Fibroblast of lung (primary cell): ENCODE data around the gene COX17. TPM values are rescaled to one million over a fixed set of nuclear protein-coding genes. Genes with fewer than 3 reads are reported as not detected.
A peak's percentile ranks its signal among the peaks of the same experiment; 100 is the strongest.

Experiments used
- DNase-seq, 2 donors: peaks; one replicate each; pipeline versions ENCODE4 v3.0.0 to v3.0.0-alpha.2; 2010; ENCODE audit warnings: low read depth in 2 of 2
- H2AFZ ChIP-seq: 2 replicates; pipeline ENCODE4 v1.5.1; 2012; ENCODE audit warnings: low read length, control low read depth, inconsistent platforms
- H3K27ac ChIP-seq: 2 replicates; pipeline ENCODE4 v1.5.1; 2011; ENCODE audit warnings: low read length, control low read depth; ENCODE audit not compliant: insufficient read depth
- H3K27me3 ChIP-seq: 2 replicates; pipeline ENCODE4 v1.5.1; 2011; ENCODE audit warnings: mild to moderate bottlenecking, low read length; ENCODE audit not compliant: control insufficient read depth, insufficient read depth
- H3K36me3 ChIP-seq: 2 replicates; pipeline ENCODE4 v1.5.1; 2011; ENCODE audit warnings: low read length; ENCODE audit not compliant: control insufficient read depth, insufficient read depth
- H3K4me1 ChIP-seq: 2 replicates; pipeline ENCODE4 v1.5.1; 2011; ENCODE audit warnings: low read length; ENCODE audit not compliant: control insufficient read depth, insufficient read depth; ENCODE audit errors: extremely low read depth
- H3K4me2 ChIP-seq: 2 replicates; pipeline ENCODE4 v1.5.1; 2011; ENCODE audit warnings: low read length, control low read depth; ENCODE audit not compliant: insufficient read depth; ENCODE audit errors: extremely low read depth
- H3K4me3 ChIP-seq, 4 experiments: fragments of 200-600 bp in 1 of 4; sonication (generic) in 1 of 4; replicated peaks in 1 of 4; 2 replicates each; pipeline ENCODE4 v1.5.1; 2011 to 2016; ENCODE audit warnings: low read length in 4 of 4, low read depth in 3 of 4, mild to moderate bottlenecking in 3 of 4, control low read depth in 2 of 4, inconsistent platforms in 1 of 4, mixed read lengths in 1 of 4; ENCODE audit not compliant: insufficient read depth in 1 of 4; ENCODE audit errors: control extremely low read depth in 1 of 4
- H3K79me2 ChIP-seq: 2 replicates; pipeline ENCODE4 v1.5.1; 2012; ENCODE audit warnings: mild to moderate bottlenecking, low read length, inconsistent platforms; ENCODE audit not compliant: control insufficient read depth, insufficient read depth
- H3K9ac ChIP-seq: 2 replicates; pipeline ENCODE4 v1.5.1; 2011; ENCODE audit warnings: mild to moderate bottlenecking, low read length, control low read depth; ENCODE audit not compliant: insufficient read depth
- H3K9me3 ChIP-seq: 2 replicates; pipeline ENCODE4 v1.5.1; 2012; ENCODE audit warnings: low read depth, low read length; ENCODE audit not compliant: control insufficient read depth, insufficient read depth
- H4K20me1 ChIP-seq: 2 replicates; pipeline ENCODE4 v1.5.1; 2011; ENCODE audit warnings: low read length; ENCODE audit not compliant: control insufficient read depth, insufficient read depth; ENCODE audit errors: extremely low read depth
- CTCF ChIP-seq, 2 donors: IDR thresholded peaks in 1 of 2; conservative IDR thresholded peaks in 1 of 2; 1 replicate in 1 of 2; 2 replicates in 1 of 2; pipeline ENCODE4 v1.5.1; 2011 to 2012; ENCODE audit warnings: low read length in 2 of 2, control low read depth in 1 of 2, inconsistent platforms in 1 of 2, low read depth in 1 of 2, mild to moderate bottlenecking in 1 of 2
- EZH2 ChIP-seq: IDR thresholded peaks from 2 replicates; pipeline ENCODE4 v1.5.1; 2012; ENCODE audit warnings: low read length, control low read depth, mild to moderate bottlenecking; ENCODE audit errors: missing control alignments
- polyA plus RNA-seq, 2 donors: library from polyadenylated mRNA; depleted of rRNA in 1 of 2; stranded (reverse) in 1 of 2; unstranded in 1 of 2; fragments of >200 nt; gene quantifications; 2 replicates each; pipeline ENCODE4 v1.2.1, GENCODE V29; 2011 to 2012; ENCODE audit warnings: missing spikeins in 1 of 2
- total RNA-seq: library from RNA; depleted of rRNA; stranded (reverse); fragments of >200 nt; gene quantifications from 2 replicates; pipeline ENCODE4 v1.2.1, GENCODE V29; 2014

The COX17 gene
- total and polyA plus RNA-seq, 2 donors (not counting 1 experiment from before 2014, with no cell fraction given): 19.6 to 21.0 TPM

GRCh38 chr3:119695480-119695879, 18.3 kb upstream of the COX17 start:
- no peaks in the 10 kb centered on the region for H3K4me1 ChIP-seq
- H3K27ac ChIP-seq: no peak overlapping the region
- no peaks in the 10 kb centered on the region for H3K9me3 ChIP-seq
- no peak overlapping the region for H3K4me3 ChIP-seq
- no peak overlapping the region for H3K9ac ChIP-seq
- H3K4me2 ChIP-seq: no peak overlapping the region
- H3K79me2 ChIP-seq: no peaks in the 10 kb centered on the region
- peak in 1 of 2 donors; percentile 13 for DNase-seq
- TF ChIP-seq CTCF (conservative IDR thresholded peaks at IDR 0.05 in 1 of 2, IDR thresholded peaks at IDR 0.05 in 1 of 2; ENCODE audit: low read depth in 1 of 2, low read length in 2 of 2): no peak
- TF ChIP-seq EZH2: no peak
- no peak overlapping the region for H2AFZ ChIP-seq
- H4K20me1 ChIP-seq: no peaks in the 10 kb centered on the region
- H3K27me3 ChIP-seq: no peaks in the 10 kb centered on the region
- H3K36me3 ChIP-seq: no peaks in the 10 kb centered on the region

GRCh38 chr3:119690043-119690656, 12.9 kb upstream of the COX17 start:
- Histone ChIP-seq H3K9me3 (no peaks in the 10 kb centered on the region), H3K27ac (no peak overlapping the region), H3K9ac (no peak overlapping the region), H3K27me3 (no peaks in the 10 kb centered on the region), H3K4me2 (no peak overlapping the region), H4K20me1 (no peaks in the 10 kb centered on the region), H2AFZ (no peak overlapping the region), H3K4me3 (no peak overlapping the region), H3K36me3 (no peaks in the 10 kb centered on the region), H3K4me1 (no peaks in the 10 kb centered on the region), H3K79me2 (no peaks in the 10 kb centered on the region)
- TF ChIP-seq CTCF (conservative IDR thresholded peaks at IDR 0.05 in 1 of 2, IDR thresholded peaks at IDR 0.05 in 1 of 2; ENCODE audit: low read depth in 1 of 2, low read length in 2 of 2) (peak; percentile 31 to 56), EZH2 (no peak)
- DNase-seq: peak; percentile 17 to 51

- no peak overlapping the region for H3K9ac ChIP-seq
- no peak overlapping the region for H3K4me2 ChIP-seq
- H2AFZ ChIP-seq: no peak overlapping the region
- TF ChIP-seq EZH2: no peak
- no peak for TF ChIP-seq CTCF (conservative IDR thresholded peaks at IDR 0.05 in 1 of 2, IDR thresholded peaks at IDR 0.05 in 1 of 2; ENCODE audit: low read depth in 1 of 2, low read length in 2 of 2)
- no peaks in the 10 kb centered on the region for H3K27me3 ChIP-seq
- no peak overlapping the region for H3K4me3 ChIP-seq
- H3K79me2 ChIP-seq: no peaks in the 10 kb centered on the region
- H3K9me3 ChIP-seq: no peaks in the 10 kb centered on the region
- DNase-seq: no peak
- no peaks in the 10 kb centered on the region for H4K20me1 ChIP-seq
- H3K27ac ChIP-seq: no peak overlapping the region
- H3K4me1 ChIP-seq: no peaks in the 10 kb centered on the region
- H3K36me3 ChIP-seq: no peaks in the 10 kb centered on the region
Measured at GRCh38 chr3:119683421-119683820, 6.2 kb upstream of the COX17 start.
